GM12872 (cell line): ENCODE data around the gene CHD5.

Experiments
- TF ChIP-seq, protein P1 (sequence below): IDR thresholded peaks from 3 replicates; pipeline ENCODE4 v1.5.1; 2011; ENCODE audit warnings: low read depth, mild to moderate bottlenecking, low read length, moderate library complexity; ENCODE audit not compliant: insufficient read depth

CHD5 gene

DNA sequence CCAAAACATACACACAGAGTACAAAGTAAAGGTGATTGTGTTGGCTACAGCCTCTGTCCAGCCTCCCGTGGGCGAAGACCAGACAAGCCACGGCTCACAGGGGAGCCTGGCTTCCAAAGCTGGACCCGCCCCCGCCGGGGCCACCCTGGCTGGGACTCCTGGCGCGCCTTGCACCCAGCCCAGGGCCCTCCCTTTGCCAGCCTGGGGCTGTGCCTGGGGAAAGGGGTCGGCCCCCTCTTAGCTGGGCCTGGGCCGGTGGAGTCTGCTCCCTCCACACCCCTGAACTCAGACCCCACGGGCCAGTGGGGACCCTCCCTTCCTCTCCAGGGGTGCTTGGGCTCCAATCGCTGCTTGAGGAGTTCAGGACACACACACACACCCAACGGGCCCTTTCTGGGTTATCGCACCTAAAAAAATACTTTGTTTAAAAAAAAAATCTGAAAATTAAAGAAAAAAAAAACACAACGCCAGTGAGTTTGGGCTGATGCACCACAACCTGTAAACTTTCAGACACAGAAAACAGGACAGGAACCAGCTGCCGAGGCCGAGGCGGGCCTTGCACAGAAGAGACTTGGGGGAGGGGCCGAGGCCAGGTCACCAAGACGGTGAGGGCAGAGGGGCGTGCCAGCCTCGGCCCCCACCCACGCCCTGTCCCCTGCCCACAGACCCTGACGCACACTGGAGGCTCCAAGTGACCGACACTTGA, 78.1 kb downstream of the CHD5 start:
- TF ChIP-seq, protein P1, sequence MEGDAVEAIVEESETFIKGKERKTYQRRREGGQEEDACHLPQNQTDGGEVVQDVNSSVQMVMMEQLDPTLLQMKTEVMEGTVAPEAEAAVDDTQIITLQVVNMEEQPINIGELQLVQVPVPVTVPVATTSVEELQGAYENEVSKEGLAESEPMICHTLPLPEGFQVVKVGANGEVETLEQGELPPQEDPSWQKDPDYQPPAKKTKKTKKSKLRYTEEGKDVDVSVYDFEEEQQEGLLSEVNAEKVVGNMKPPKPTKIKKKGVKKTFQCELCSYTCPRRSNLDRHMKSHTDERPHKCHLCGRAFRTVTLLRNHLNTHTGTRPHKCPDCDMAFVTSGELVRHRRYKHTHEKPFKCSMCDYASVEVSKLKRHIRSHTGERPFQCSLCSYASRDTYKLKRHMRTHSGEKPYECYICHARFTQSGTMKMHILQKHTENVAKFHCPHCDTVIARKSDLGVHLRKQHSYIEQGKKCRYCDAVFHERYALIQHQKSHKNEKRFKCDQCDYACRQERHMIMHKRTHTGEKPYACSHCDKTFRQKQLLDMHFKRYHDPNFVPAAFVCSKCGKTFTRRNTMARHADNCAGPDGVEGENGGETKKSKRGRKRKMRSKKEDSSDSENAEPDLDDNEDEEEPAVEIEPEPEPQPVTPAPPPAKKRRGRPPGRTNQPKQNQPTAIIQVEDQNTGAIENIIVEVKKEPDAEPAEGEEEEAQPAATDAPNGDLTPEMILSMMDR: no peak

DNA sequence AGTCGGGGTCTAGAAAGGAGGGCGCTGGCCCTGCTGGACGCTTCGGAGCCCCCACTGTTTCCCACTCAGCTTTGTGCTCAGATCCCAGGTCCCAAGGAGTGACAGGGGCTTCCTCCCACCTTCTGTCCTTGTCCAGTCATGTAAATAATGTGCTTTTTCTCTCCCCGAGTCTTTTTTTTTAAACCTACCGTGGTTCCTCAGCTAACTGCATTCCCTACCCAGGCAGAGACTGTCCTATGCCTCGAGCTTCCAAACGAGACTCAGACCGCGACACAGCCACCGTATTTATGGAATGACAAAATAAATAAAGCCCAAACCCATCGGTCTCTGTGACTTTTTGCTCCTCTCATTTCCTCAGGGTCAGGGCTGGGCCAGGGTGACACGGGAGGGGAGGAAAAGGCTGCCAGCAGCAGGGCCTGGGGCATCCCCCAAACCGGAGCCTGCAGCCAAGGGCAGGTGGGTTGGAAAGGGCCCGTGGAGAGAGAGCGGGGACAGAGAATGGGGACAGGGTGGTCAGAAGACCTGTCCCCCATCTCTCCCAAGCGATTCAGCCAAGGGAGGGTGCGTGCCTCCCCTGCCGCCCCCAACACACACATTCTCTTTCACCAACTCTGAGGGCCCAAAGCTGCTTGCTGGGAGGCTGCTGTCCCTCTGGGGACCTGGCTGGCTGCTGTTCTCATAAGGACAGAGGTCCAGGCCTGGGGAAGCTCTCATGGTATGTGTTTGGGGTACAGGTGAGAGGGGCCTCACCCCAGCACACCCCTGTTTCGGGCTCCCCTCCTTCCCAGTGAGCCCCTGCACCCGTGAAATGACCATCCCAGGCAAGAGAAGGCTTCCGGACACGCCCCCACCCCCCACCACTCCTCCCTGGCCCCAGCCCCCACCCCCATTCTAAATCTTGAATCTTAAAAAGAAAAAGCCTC, 79.0 kb downstream of the CHD5 start:
- TF ChIP-seq, protein P1: no peak

DNA sequence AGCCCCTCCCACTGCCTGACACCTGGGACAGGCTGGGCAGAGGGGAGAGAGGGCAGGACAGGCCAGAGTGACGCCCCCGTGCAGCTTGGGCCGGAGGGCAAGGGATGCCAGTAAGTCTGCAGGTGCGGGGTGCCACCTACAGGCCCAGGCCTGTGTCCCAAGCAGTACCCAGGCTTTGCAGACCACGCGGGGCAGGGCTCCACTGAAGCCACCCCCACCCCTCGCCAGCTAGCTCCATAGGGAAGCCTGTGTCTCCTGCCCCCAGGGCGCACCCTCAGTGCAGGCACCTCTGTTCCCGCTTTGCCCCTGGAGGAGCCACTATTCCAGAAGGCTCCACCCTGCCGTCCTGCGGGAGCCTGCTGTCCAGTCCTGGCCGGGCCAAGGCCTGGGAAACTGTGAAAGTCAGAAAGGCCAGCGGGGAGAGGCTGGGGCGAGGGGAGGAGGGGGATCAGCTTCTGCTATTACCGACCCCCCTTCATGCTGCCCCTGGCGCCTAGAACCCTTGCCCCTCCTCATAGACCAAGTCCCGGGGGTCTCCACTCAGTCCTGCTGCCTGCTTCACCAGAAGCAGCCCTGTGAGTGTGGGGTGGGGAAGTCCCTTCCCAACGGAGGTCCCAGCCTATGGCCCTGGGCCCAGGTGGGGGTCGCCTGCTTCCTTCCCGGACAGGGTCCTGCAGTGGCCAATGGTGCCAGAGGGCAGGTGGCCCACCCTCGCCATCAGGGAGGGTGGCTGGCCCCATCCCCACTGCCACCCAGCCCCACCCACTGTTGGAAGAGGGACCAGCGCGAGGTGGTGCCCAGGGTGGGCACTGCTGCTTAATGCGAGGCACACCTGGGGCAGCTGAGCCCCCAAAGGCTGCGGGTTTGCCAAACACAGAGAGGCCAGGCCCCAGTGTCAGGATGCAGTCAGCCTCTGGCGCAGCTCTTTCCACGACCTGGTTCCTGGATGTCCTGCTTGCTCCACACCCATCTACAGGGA, 80.0 kb downstream of the CHD5 start:
- TF ChIP-seq, protein P1: no peak

DNA sequence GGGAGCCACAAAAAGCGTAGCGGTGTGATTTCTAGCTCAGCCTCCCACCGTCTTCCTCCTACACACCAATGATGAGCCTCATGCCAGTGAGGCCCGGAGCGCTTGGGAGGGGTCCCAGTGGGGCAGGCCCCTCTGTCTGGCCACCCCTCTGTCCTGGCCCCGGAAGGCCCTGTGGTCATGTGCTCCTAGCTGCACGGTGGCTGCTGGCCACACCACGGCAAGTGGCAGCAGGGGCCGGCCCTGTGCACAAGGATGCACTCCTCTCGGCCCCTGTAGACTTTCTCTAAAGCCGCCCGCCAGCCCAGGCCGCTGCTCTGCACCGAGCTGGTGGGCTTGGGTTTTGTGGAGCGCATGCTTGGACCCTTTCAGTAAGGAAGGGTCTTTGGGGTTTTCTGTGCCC, 80.8 kb downstream of the CHD5 start:
- TF ChIP-seq, protein P1: no peak

DNA sequence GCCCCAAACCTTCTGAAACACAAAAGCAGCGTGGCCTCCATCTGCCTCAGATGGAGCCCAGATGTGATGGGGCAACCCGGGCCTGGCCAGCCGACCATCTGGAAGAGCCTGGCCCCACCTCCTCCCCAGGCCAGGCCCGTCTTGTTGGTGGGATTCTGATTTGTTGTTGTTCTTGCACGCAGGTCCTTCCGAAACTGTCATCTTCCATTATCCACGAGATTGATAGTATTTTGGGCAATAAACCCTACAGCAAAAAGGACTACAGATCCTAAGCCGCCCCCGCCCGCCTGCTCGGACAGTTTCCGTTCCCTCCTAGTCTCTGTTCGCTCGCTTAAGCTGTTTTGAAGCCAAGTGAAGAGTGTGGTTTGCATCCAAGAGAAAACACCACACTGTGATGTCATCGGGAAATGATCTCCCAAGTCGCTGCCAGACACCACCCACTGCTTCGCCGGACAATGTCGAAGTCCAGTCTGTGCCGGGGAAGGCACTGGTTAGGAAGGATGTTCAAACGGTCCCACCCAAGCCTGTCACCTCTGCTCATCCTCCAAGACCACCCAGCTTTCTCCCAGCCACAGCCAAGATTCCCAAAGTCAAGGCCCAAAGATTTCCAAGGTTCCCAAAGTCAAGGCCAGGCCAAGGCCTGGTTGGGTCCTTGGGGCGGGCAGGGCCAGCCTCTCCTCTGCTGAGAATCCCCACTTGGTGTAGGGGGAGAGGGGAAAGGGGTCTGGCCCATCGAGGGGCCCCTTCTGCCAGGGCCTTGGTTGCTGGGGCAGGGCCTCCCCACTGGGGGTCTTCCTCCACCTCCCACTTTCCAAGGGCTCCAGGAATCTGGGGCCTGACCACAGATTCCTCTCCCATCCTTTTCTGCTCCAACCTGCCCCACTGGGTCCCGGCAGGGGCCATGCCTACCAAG, 81.6 kb downstream of the CHD5 start:
- TF ChIP-seq, protein P1: no peak

DNA sequence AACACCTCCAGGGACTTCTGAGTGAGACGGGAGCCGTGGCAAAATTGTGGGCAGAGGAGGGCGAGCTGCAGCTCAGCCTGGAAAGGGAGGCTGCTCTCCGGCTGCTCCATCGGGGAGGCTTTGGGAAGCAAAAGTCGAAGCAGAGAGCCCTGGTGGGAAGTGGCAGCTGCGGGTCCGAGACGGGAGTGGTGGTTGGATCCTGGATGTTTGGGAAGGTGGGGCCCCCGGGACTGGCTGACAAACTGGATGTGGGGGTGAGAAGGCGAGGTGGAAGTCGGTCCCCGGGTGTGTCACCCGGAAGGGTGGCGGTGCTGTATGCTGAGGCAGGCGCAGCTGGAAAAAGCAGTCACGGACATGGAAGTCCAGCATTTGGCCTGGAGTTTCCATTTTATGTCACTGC, 82.3 kb downstream of the CHD5 start:
- TF ChIP-seq, protein P1: no peak
